Measurements from ENCODE around the gene CLK3.

The CLK3 gene

DNA sequence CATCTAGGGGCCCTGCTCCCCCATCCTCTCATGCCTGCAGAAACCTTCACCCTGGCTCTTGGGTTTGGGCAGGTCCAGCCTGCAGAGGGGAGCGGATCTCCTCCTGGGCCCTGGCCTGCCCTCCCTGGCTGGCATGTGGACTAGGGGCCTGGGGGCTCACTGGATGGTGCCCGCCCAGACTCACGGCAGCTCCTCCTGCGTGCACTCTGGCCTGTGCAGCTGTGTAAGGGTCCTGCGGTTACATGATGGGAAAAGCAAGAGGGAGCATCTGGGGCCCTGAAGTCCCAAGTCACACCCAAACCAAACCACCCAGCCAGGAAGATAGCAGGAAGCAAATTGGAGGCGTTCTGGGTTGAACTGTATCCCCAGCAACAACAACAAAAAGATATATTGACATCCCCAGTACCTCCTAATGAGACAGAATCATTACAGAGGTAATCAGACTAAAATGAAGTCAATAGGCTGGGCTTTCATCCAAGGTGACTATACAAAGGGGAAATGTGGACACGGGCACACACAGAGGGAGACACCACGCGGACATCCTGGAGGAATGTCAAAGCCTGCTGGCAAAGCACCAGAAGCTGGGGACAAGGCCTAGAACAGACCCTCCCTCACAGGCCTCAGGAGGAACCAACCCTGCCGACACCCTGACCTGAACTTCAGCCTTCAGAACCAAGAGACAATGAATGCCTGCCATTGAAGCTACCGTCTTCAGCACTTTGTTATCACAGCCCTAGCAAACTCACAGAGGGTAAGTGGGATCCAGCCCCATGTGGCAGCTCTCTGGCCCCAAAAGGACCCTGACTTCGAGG lies 10.4 kb upstream of the CLK3 start:
- H3K4me2 ChIP-seq (ENCODE audit: low read length, poor library complexity, severe bottlenecking): no peak overlapping the region
- H4K8ac ChIP-seq (ENCODE audit: low read length): no peak overlapping the region
- no peaks in the 10 kb centered on the region for H3K79me1 ChIP-seq (replicated peaks; ENCODE audit: low read length, poor library complexity, severe bottlenecking)
- 93% methylated on average over 12 of the region's 12 CpGs for WGBS
- H3K27me3 ChIP-seq (ENCODE audit: control insufficient read depth in 1 of 2, insufficient read depth in 1 of 2, low read length in 2 of 2): peaks cover 27 to 32% of the 10 kb centered on the region in 2 experiments
- no peak overlapping the region for H3K4me3 ChIP-seq (ENCODE audit: insufficient read depth in 1 of 2, low read depth in 1 of 2, low read length in 2 of 2)
- no peak for DNase-seq
- H3K4me1 ChIP-seq (ENCODE audit: control insufficient read depth, insufficient read depth, low read depth, low read length): peaks cover 2% of the 10 kb centered on the region
- H2AK5ac ChIP-seq (ENCODE audit: low read length, severe bottlenecking): no peak overlapping the region
- no peak overlapping the region for H2BK5ac ChIP-seq (ENCODE audit: low read depth, low read length, poor library complexity, severe bottlenecking)
- H3K27ac ChIP-seq (ENCODE audit: low read length, poor library complexity, severe bottlenecking): no peak overlapping the region
- no peaks in the 10 kb centered on the region for H3K9me3 ChIP-seq (ENCODE audit: control insufficient read depth, low read length)
- H2BK12ac ChIP-seq (ENCODE audit: low read length in 2 of 2): no peak overlapping the region
- no peak overlapping the region for H2BK120ac ChIP-seq (ENCODE audit: low read depth, low read length)
- no peak overlapping the region for H3K4ac ChIP-seq (ENCODE audit: low read depth in 1 of 2, low read length in 2 of 2)
- no peak overlapping the region for H3K23ac ChIP-seq (ENCODE audit: low read length in 2 of 2)
- H2AFZ ChIP-seq (ENCODE audit: low read depth, low read length): no peak overlapping the region
- no peak overlapping the region for H3K18ac ChIP-seq (ENCODE audit: low read depth in 1 of 2, low read length in 2 of 2)
- no peak overlapping the region for H3K14ac ChIP-seq (ENCODE audit: low read length in 2 of 2)
- H2BK15ac ChIP-seq (ENCODE audit: low read depth, poor library complexity, severe bottlenecking): no peak overlapping the region
- no peak overlapping the region for H4K91ac ChIP-seq (ENCODE audit: low read length)
- no peaks in the 10 kb centered on the region for H3K36me3 ChIP-seq (ENCODE audit: control insufficient read depth in 1 of 2, insufficient read depth in 2 of 2, low read depth in 1 of 2, low read length in 2 of 2)
- H3K9ac ChIP-seq (ENCODE audit: low read length): no peak overlapping the region

- Histone ChIP-seq H2BK5ac (ENCODE audit: low read depth, low read length, poor library complexity, severe bottlenecking) (no peak overlapping the region), H3K4me3 (ENCODE audit: insufficient read depth in 1 of 2, low read depth in 1 of 2, low read length in 2 of 2) (no peak overlapping the region), H2BK12ac (ENCODE audit: low read length in 2 of 2) (no peak overlapping the region), H3K36me3 (ENCODE audit: control insufficient read depth in 1 of 2, insufficient read depth in 2 of 2, low read depth in 1 of 2, low read length in 2 of 2) (no peaks in the 10 kb centered on the region), H3K27me3 (ENCODE audit: control insufficient read depth in 1 of 2, insufficient read depth in 1 of 2, low read length in 2 of 2) (peaks cover 32 to 38% of the 10 kb centered on the region in 2 experiments), H3K27ac (ENCODE audit: low read length, poor library complexity, severe bottlenecking) (no peak overlapping the region), H2BK15ac (ENCODE audit: low read depth, poor library complexity, severe bottlenecking) (no peak overlapping the region), H3K14ac (ENCODE audit: low read length in 2 of 2) (no peak overlapping the region), H4K8ac (ENCODE audit: low read length) (no peak overlapping the region), H3K4ac (ENCODE audit: low read depth in 1 of 2, low read length in 2 of 2) (no peak overlapping the region), H3K9ac (ENCODE audit: low read length) (no peak overlapping the region), H3K9me3 (ENCODE audit: control insufficient read depth, low read length) (no peaks in the 10 kb centered on the region), H3K23ac (ENCODE audit: low read length in 2 of 2) (no peak overlapping the region), H3K4me1 (ENCODE audit: control insufficient read depth, insufficient read depth, low read depth, low read length) (peaks cover 5% of the 10 kb centered on the region), H2AK5ac (ENCODE audit: low read length, severe bottlenecking) (no peak overlapping the region), H3K4me2 (ENCODE audit: low read length, poor library complexity, severe bottlenecking) (no peak overlapping the region), H3K79me1 (replicated peaks; ENCODE audit: low read length, poor library complexity, severe bottlenecking) (no peaks in the 10 kb centered on the region), H3K18ac (ENCODE audit: low read depth in 1 of 2, low read length in 2 of 2) (no peak overlapping the region), H2AFZ (ENCODE audit: low read depth, low read length) (no peak overlapping the region), H2BK120ac (ENCODE audit: low read depth, low read length) (no peak overlapping the region), H4K91ac (ENCODE audit: low read length) (no peak overlapping the region)
- WGBS: 97% methylated on average over 1 of the region's 1 CpG
- DNase-seq: no peak
These were observed 9.9 kb upstream of the CLK3 start for GRCh38 chr15:74605795-74606150.

DNA sequence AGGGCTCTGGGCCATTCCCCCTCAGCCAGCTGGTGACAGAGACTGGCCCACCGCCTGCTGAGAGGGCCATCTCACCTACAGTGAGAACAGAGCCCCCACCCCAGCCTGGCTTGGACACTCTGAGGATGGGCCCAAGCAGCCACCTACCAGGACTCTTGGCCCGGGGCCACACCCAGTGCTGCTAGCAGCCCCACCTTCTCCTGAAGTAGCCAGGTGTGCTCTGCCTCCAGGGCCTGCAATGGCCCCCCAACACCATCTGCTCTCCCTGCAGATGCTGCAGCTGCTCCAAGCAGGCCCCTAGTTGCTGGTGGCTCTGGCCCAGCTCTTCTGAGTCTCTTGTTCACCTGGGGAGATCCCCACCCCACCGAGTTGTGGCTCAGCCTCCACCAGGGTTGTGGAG lies 6.8 kb upstream of the CLK3 start:
- no peaks in the 10 kb centered on the region for H3K79me1 ChIP-seq (replicated peaks; ENCODE audit: low read length, poor library complexity, severe bottlenecking)
- no peak for DNase-seq

GRCh38 chr15:74609938-74610301 lies 5.7 kb upstream of the CLK3 start:
- Histone ChIP-seq H3K18ac (ENCODE audit: low read depth in 1 of 2, low read length in 2 of 2) (no peak overlapping the region), H4K8ac (ENCODE audit: low read length) (no peak overlapping the region), H3K4me1 (ENCODE audit: control insufficient read depth, insufficient read depth, low read depth, low read length) (peaks cover 3% of the 10 kb centered on the region), H2BK120ac (ENCODE audit: low read depth, low read length) (no peak overlapping the region), H3K9me3 (ENCODE audit: control insufficient read depth, low read length) (no peaks in the 10 kb centered on the region), H2AK5ac (ENCODE audit: low read length, severe bottlenecking) (no peak overlapping the region), H3K4ac (ENCODE audit: low read depth in 1 of 2, low read length in 2 of 2) (no peak overlapping the region), H3K23ac (ENCODE audit: low read length in 2 of 2) (no peak overlapping the region), H3K14ac (ENCODE audit: low read length in 2 of 2) (no peak overlapping the region), H3K27ac (ENCODE audit: low read length, poor library complexity, severe bottlenecking) (no peak overlapping the region), H4K91ac (ENCODE audit: low read length) (no peak overlapping the region), H3K36me3 (ENCODE audit: control insufficient read depth in 1 of 2, insufficient read depth in 2 of 2, low read depth in 1 of 2, low read length in 2 of 2) (no peaks in the 10 kb centered on the region), H3K4me2 (ENCODE audit: low read length, poor library complexity, severe bottlenecking) (no peak overlapping the region), H3K4me3 (ENCODE audit: insufficient read depth in 1 of 2, low read depth in 1 of 2, low read length in 2 of 2) (no peak overlapping the region), H3K79me1 (replicated peaks; ENCODE audit: low read length, poor library complexity, severe bottlenecking) (no peaks in the 10 kb centered on the region), H2BK12ac (ENCODE audit: low read length in 2 of 2) (no peak overlapping the region), H2BK15ac (ENCODE audit: low read depth, poor library complexity, severe bottlenecking) (no peak overlapping the region), H3K9ac (ENCODE audit: low read length) (no peak overlapping the region), H2AFZ (ENCODE audit: low read depth, low read length) (no peak overlapping the region), H2BK5ac (ENCODE audit: low read depth, low read length, poor library complexity, severe bottlenecking) (no peak overlapping the region), H3K27me3 (ENCODE audit: control insufficient read depth in 1 of 2, insufficient read depth in 1 of 2, low read length in 2 of 2) (peaks cover 49 to 57% of the 10 kb centered on the region in 2 experiments)
- 91% methylated on average over 2 of the region's 3 CpGs for WGBS
- no peak for DNase-seq

More for the DNA sequence above, 6.8 kb upstream of the CLK3 start:
- H2BK5ac ChIP-seq (ENCODE audit: low read depth, low read length, poor library complexity, severe bottlenecking): no peak overlapping the region
- no peak overlapping the region for H3K14ac ChIP-seq (ENCODE audit: low read length in 2 of 2)
- 87% methylated on average over 3 of the region's 3 CpGs for WGBS
- H2AFZ ChIP-seq (ENCODE audit: low read depth, low read length): no peak overlapping the region
- H3K27ac ChIP-seq (ENCODE audit: low read length, poor library complexity, severe bottlenecking): no peak overlapping the region
- H2AK5ac ChIP-seq (ENCODE audit: low read length, severe bottlenecking): no peak overlapping the region
- peaks cover 49 to 57% of the 10 kb centered on the region in 2 experiments for H3K27me3 ChIP-seq (ENCODE audit: control insufficient read depth in 1 of 2, insufficient read depth in 1 of 2, low read length in 2 of 2)
- H2BK120ac ChIP-seq (ENCODE audit: low read depth, low read length): no peak overlapping the region
- no peak overlapping the region for H3K4ac ChIP-seq (ENCODE audit: low read depth in 1 of 2, low read length in 2 of 2)
- H3K4me3 ChIP-seq (ENCODE audit: insufficient read depth in 1 of 2, low read depth in 1 of 2, low read length in 2 of 2): no peak overlapping the region
- no peak overlapping the region for H4K91ac ChIP-seq (ENCODE audit: low read length)
- H3K4me2 ChIP-seq (ENCODE audit: low read length, poor library complexity, severe bottlenecking): no peak overlapping the region
- no peak overlapping the region for H2BK12ac ChIP-seq (ENCODE audit: low read length in 2 of 2)
- H3K36me3 ChIP-seq (ENCODE audit: control insufficient read depth in 1 of 2, insufficient read depth in 2 of 2, low read depth in 1 of 2, low read length in 2 of 2): no peaks in the 10 kb centered on the region
- no peaks in the 10 kb centered on the region for H3K9me3 ChIP-seq (ENCODE audit: control insufficient read depth, low read length)
- no peak overlapping the region for H4K8ac ChIP-seq (ENCODE audit: low read length)
- H3K23ac ChIP-seq (ENCODE audit: low read length in 2 of 2): no peak overlapping the region
- no peak overlapping the region for H2BK15ac ChIP-seq (ENCODE audit: low read depth, poor library complexity, severe bottlenecking)
- no peak overlapping the region for H3K18ac ChIP-seq (ENCODE audit: low read depth in 1 of 2, low read length in 2 of 2)
- peaks cover 3% of the 10 kb centered on the region for H3K4me1 ChIP-seq (ENCODE audit: control insufficient read depth, insufficient read depth, low read depth, low read length)
- no peak overlapping the region for H3K9ac ChIP-seq (ENCODE audit: low read length)
